Testis (tissue), 5 donors: Measurements from ENCODE around the gene BCCIP. TPM values are rescaled to one million over a fixed set of nuclear protein-coding genes. Genes with fewer than 3 reads are reported as not detected.

Source experiments
- DNase-seq: peaks from one replicate; pipeline ENCODE4 v3.0.0-alpha.2; 2019
- H3K27ac ChIP-seq, 2 donors: fragments of 200-600 bp; sonication (generic); one replicate each; pipeline ENCODE4 v1.5.1; 2019
- H3K27me3 ChIP-seq: fragments of 200-600 bp; sonication (generic); one replicate; pipeline ENCODE4 v1.5.1; 2019
- H3K36me3 ChIP-seq: fragments of 200-600 bp; sonication (generic); one replicate; pipeline ENCODE4 v1.5.1; 2017; ENCODE audit warnings: low read depth; ENCODE audit errors: missing control alignments
- H3K4me1 ChIP-seq: fragments of 200-600 bp; sonication (generic); one replicate; pipeline ENCODE4 v1.5.1; 2019
- H3K4me3 ChIP-seq, 2 donors: fragments of 200-600 bp; sonication (generic); one replicate each; pipeline ENCODE4 v1.5.1; 2017 to 2019
- H3K9me3 ChIP-seq: fragments of 200-600 bp; sonication (generic); one replicate; pipeline ENCODE4 v1.5.1; 2017
- POLR2A ChIP-seq: fragments of 450-650 bp; IDR thresholded peaks from one replicate; pipeline ENCODE4 v1.6.1; 2017; ENCODE audit warnings: antibody characterized with exemption, mild to moderate bottlenecking, moderate library complexity
- WGBS, 2 donors: methylation state at CpG; one replicate each; pipeline ENCODE4 v1.1.5; 2018; 5-methylcytosine and 5-hydroxymethylcytosine counted together
- intact Hi-C: fragments of 100-400 bp; cut with DNase I; formaldehyde crosslinking; loops from one replicate; pipeline ENCODE4 v1.15.1; 2023; ENCODE audit warnings: low total_unique reads
- long read RNA-seq, 2 donors: transcript quantifications; one replicate each; lab custom pipeline, GENCODE V29; 2026
- polyA plus RNA-seq: library from polyadenylated mRNA; stranded (reverse); fragments of 350-450 nt; fragmentation: Illumina TruSeq; extraction: RNeasy Lipid Tissue Mini Kit (QIAGEN cat#74804); gene quantifications from one replicate; pipeline ENCODE4 v1.2.3, GENCODE V29; 2014; ENCODE audit warnings: low read depth, low replicate concordance; ENCODE audit not compliant: insufficient read depth
- total RNA-seq, 2 donors: library from RNA; depleted of rRNA; stranded (reverse); fragments of >200 nt; gene quantifications; one replicate each; pipeline ENCODE4 v1.2.3, GENCODE V29; 2016
- TF ChIP-seq, protein P1 (sequence below), 3 experiments: fragments of 450-650 bp in 2 of 3; fragments of 200-600 bp in 1 of 3; sonication (generic) in 1 of 3; IDR thresholded peaks; one replicate each; pipeline ENCODE4 v1.5.1; 2016 to 2019; ENCODE audit warnings: antibody characterized with exemption in 3 of 3, mild to moderate bottlenecking in 2 of 3, moderate library complexity in 1 of 3

BCCIP gene
- total RNA-seq (10 to 100 TPM; 59.8 to 81.9 TPM), polyA plus RNA-seq (63.9 TPM)
- long read RNA-seq, donor 1, transcript BCCIP-201 (7 exons, 1,236 nt), result minor isoform, 16 of 153 reads
- long read RNA-seq, donor 1, transcript BCCIP-202 (7 exons, 2,337 nt), result minor isoform, 12 of 153 reads
- long read RNA-seq, donor 1, transcript BCCIP-203 (8 exons, 1,433 nt), result major isoform, 26 of 153 reads
- long read RNA-seq, donor 1, partial matches to known transcripts, result 99 of 153 reads
- long read RNA-seq, donor 1, other reads (novel, unspliced or antisense), result 0 of 153 reads
- long read RNA-seq, donor 2, transcript BCCIP-203 (8 exons, 1,433 nt), result major isoform, 14 of 55 reads
- long read RNA-seq, donor 2, transcript BCCIP-201 (7 exons, 1,236 nt), result minor isoform, 12 of 55 reads
- long read RNA-seq, donor 2, transcript BCCIP-202 (7 exons, 2,337 nt), result minor isoform, 6 of 55 reads
- long read RNA-seq, donor 2, partial matches to known transcripts, result 23 of 55 reads
- long read RNA-seq, donor 2, other reads (novel, unspliced or antisense), result 0 of 55 reads

DNA sequence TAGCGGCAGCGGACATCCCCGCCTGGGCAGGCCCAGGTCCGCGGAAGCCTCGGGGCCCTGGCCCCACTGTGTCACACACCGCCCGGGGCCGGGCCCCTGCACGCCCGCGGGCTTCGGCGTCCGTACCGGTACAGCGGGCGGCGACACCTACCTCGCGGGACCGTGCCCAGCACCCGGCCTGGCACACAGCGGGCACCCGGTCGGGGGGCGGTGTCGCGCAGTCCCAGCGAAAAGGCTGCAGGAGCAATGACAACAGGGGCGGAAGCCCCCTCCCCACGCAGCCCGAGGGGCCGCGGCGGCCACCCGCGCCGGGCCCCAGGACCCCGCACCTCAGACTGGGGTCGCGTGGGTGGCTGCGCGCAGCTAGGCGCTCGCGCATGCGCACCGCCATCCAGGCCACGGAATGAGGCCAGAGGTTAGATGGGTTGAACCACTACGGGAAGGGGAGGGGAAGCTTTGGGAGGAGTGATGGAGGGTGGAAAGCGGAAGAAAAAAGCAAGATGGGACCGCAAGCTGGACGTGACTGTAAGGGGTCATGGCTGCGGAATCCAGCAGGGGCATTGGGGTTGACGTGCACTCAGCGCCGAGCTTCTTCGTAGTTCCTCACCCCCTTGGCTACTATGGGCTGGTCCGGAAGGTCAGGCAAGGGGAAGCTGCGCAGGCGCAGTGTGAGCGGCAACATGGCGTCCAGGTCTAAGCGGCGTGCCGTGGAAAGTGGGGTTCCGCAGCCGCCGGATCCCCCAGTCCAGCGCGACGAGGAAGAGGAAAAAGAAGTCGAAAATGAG lies at the start of gene BCCIP, which contains the start of gene UROS:
BCCIP (plus strand) TSS at position 669 of the 785 bp plus-strand sequence; CDS start at position 681, 12 bp downstream.
UROS (minus strand) TSS at position 381 of the 785 bp plus-strand sequence. CDS start 6,759 bp downstream, outside the sequence.
- peak within 1 kb of the TSS; percentile 89 for H3K4me3 ChIP-seq
- intact Hi-C loops, result no loop called here
- peak; percentile 93 for DNase-seq
- 0% methylated on average over 25 to 52 of the region's 74 CpGs for WGBS, 2 donors
- H3K36me3 ChIP-seq, result no peaks in the 10 kb centered on the region
- no peak for TF ChIP-seq POLR2A
- TF ChIP-seq, protein P1, sequence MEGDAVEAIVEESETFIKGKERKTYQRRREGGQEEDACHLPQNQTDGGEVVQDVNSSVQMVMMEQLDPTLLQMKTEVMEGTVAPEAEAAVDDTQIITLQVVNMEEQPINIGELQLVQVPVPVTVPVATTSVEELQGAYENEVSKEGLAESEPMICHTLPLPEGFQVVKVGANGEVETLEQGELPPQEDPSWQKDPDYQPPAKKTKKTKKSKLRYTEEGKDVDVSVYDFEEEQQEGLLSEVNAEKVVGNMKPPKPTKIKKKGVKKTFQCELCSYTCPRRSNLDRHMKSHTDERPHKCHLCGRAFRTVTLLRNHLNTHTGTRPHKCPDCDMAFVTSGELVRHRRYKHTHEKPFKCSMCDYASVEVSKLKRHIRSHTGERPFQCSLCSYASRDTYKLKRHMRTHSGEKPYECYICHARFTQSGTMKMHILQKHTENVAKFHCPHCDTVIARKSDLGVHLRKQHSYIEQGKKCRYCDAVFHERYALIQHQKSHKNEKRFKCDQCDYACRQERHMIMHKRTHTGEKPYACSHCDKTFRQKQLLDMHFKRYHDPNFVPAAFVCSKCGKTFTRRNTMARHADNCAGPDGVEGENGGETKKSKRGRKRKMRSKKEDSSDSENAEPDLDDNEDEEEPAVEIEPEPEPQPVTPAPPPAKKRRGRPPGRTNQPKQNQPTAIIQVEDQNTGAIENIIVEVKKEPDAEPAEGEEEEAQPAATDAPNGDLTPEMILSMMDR (IDR thresholded peaks at IDR 0.05), result no peak
- no peaks in the 10 kb centered on the region for H3K27me3 ChIP-seq
- no peaks in the 10 kb centered on the region for H3K9me3 ChIP-seq
- peaks cover 17% of the 10 kb centered on the region for H3K4me1 ChIP-seq
- H3K27ac ChIP-seq, result peak within 1 kb of the TSS; percentile 60 to 91

DNA sequence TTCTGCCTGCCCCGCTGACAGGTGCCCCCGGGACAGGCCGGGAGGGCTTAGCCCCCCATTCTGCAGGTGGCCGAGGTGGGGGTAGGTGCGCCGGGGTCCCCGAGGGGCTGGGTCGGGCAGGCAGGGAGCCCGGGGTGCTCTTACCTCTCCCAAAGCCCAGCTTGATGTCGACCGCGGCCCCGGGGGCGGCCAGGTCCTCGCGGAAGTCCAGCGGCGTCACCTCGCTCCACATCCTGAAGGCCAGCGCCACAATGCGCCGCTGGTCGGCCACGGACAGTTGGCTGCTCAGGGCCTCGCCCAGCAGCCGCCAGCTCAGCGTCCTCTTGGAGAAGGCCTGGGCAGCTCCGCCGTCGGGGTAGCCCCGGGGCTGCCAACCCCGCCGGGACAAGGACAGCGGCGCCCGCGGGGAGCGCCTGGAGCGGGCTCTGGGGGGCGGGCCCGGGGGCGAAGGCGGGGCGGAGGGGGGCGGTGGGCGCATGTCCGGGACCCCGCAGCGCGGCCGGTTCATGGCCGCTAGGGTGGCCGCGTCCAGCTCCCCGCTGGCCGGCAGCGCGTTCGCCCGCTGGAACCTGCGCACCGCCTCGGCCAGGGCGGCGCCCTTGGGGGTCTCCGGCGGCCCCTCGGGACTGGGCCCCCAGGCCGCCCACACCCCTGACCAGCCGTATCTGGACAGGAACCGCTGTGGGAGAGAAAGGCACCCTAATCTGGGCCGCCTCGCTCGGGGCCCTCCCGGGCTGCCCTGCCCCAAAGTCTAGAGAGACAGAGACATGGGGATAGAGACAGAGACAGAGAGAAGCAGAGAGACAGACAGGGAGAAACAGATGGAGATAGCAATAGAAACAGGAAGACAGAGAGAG lies 49.4 kb upstream of the BCCIP start:
- no peak for DNase-seq
- Histone ChIP-seq H3K4me3 (peak overlapping the region; percentile 20 to 40), H3K27ac (no peak overlapping the region), H3K9me3 (no peaks in the 10 kb centered on the region), H3K27me3 (no peaks in the 10 kb centered on the region), H3K36me3 (no peaks in the 10 kb centered on the region), H3K4me1 (no peaks in the 10 kb centered on the region)
- intact Hi-C loops, result no loop called here
- TF ChIP-seq POLR2A, result no peak
- TF ChIP-seq, protein P1 (IDR thresholded peaks at IDR 0.05), result no peak
- WGBS, 2 donors, result 57 to 63% methylated on average over 4 to 52 of the region's 75 CpGs

DNA sequence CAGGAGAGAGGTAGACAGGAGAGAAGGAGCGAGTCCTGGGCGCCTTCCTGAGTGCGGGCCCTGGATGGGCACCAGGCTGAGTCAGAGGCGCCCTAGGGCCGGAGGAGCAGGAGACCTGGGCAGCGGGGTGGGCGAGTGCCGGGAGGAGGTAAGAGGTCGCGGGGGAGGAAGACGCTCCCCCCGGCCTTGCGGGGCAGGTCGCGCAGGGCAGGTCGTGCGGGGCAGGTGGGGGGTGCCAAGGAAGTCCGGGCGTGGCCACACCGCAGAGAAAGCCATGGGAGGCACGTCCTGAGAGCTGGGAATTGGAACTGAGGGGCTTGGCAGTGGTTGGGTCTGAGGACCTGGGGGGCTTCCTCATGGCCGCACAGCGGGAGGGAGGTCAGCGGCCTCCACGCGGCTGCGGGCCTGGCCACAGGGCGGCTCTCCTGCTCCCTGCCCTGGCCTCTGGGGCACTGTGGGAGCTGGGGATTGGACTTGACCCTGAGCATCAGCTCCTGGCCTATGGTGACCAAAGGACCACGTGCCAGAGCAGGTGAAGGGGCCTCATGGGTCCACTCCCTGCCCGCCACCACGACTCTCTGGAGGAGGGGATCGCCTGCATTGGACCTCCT lies 48.7 kb upstream of the BCCIP start:
- intact Hi-C loops, result no loop called here
- no peak for TF ChIP-seq POLR2A
- TF ChIP-seq, protein P1 (IDR thresholded peaks at IDR 0.05), result no peak
- Histone ChIP-seq H3K4me3 (no peak overlapping the region), H3K27ac (no peak overlapping the region), H3K9me3 (no peaks in the 10 kb centered on the region), H3K4me1 (no peaks in the 10 kb centered on the region), H3K36me3 (no peaks in the 10 kb centered on the region), H3K27me3 (no peaks in the 10 kb centered on the region)
- DNase-seq, result no peak
- WGBS, 2 donors, result 51 to 65% methylated on average over 21 to 32 of the region's 32 CpGs

DNA sequence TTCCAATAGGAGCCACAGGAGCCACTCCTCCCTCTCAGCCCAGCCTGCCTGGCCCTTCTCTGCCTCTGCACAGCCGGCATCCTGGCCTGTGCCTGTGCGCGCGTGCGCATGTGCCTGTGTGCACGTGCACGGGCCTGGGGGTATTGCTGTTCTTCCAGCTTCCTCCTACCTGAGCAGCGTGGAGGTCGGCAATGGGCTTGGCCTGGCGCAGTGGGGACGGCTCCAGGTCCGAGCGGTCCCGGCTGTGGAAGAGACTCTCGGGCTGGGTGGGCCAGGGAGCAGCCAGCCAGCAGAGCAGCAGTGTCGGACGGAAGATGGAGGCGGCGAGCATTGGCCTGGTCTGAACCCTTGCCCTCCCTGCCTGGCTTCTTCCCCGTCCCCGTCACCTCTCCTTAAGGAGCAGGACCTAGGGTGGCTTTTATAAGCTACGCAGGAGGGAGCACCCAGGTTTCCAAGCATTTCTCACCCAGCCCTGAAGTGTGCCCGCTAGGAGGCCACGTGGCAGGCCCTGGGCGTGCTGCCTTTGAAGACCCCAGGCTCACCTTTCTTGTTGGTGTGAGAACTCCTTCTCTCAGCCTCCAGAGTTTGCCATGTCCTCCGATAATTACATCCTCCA lies 47.7 kb upstream of the BCCIP start, which contains the start of gene MMP21:
MMP21 (minus strand) TSS at position 331 of the 616 bp plus-strand sequence; CDS start at position 331, 0 bp downstream.
- Histone ChIP-seq H3K4me1 (no peaks in the 10 kb centered on the region), H3K4me3 (no peak within 1 kb of the TSS), H3K27me3 (no peaks in the 10 kb centered on the region), H3K27ac (no peak within 1 kb of the TSS), H3K9me3 (no peaks in the 10 kb centered on the region), H3K36me3 (no peaks in the 10 kb centered on the region)
- no peak for DNase-seq
- 60 to 79% methylated on average over 2 to 26 of the region's 26 CpGs for WGBS, 2 donors
- TF ChIP-seq POLR2A, result no peak
- TF ChIP-seq, protein P1 (IDR thresholded peaks at IDR 0.05), result no peak
- intact Hi-C loops, result no loop called here
